Spleen (tissue), 11 donors: ENCODE data around the gene RNF41. TPM values are rescaled to one million over a fixed set of nuclear protein-coding genes. Genes with fewer than 3 reads are reported as not detected.
A peak's percentile ranks its signal among the peaks of the same experiment; 100 is the strongest.

Experiments
- DNase-seq: peaks from one replicate; pipeline ENCODE4 v3.0.0-alpha.2; 2020
- H3K27ac ChIP-seq, 8 donors: fragments of 200-600 bp; sonication (generic) in 7 of 8; 1 replicate in 4 of 8; 2 replicates in 4 of 8; pipeline versions ENCODE4 v1.5.0 to v1.8.0; 2016 to 2021; ENCODE audit warnings: inconsistent platforms in 4 of 8, mild to moderate bottlenecking in 4 of 8, moderate library complexity in 1 of 8
- H3K27me3 ChIP-seq, 7 donors: fragments of 200-600 bp; sonication (generic) in 6 of 7; replicated peaks in 1 of 7; 1 replicate in 4 of 7; 2 replicates in 3 of 7; pipeline versions ENCODE4 v1.5.0 to v1.8.0; 2016 to 2021; ENCODE audit warnings: inconsistent platforms in 3 of 7, mild to moderate bottlenecking in 1 of 7
- H3K36me3 ChIP-seq, 6 donors: fragments of 200-600 bp; sonication (generic) in 5 of 6; 1 replicate in 4 of 6; 2 replicates in 2 of 6; pipeline versions ENCODE4 v1.5.0 to v1.8.0; 2016 to 2021; ENCODE audit warnings: inconsistent platforms in 2 of 6
- H3K4me1 ChIP-seq, 6 donors: fragments of 200-600 bp; sonication (generic) in 5 of 6; 1 replicate in 3 of 6; 2 replicates in 3 of 6; pipeline versions ENCODE4 v1.5.0 to v1.8.0; 2016 to 2021; ENCODE audit warnings: inconsistent platforms in 3 of 6
- H3K4me3 ChIP-seq, 8 donors: fragments of 200-600 bp; sonication (generic) in 7 of 8; 1 replicate in 4 of 8; 2 replicates in 4 of 8; pipeline versions ENCODE4 v1.5.0 to v1.8.0; 2016 to 2021; ENCODE audit warnings: inconsistent platforms in 4 of 8, mild to moderate bottlenecking in 4 of 8, moderate library complexity in 2 of 8
- H3K9me3 ChIP-seq, 8 donors: fragments of 200-600 bp; sonication (generic) in 7 of 8; 1 replicate in 4 of 8; 2 replicates in 4 of 8; pipeline versions ENCODE4 v1.5.0 to v1.8.0; 2016 to 2021; ENCODE audit warnings: inconsistent platforms in 4 of 8
- POLR2A ChIP-seq, 3 donors: fragments of 450-650 bp; IDR thresholded peaks; one replicate each; pipeline ENCODE4 v1.5.1; 2017; ENCODE audit warnings: antibody characterized with exemption in 3 of 3, mild to moderate bottlenecking in 1 of 3
- POLR2AphosphoS5 ChIP-seq, 3 donors: sonication (generic); formaldehyde crosslinking; IDR thresholded peaks; one replicate each; pipeline ENCODE4 v1.5.1; 2017; ENCODE audit warnings: antibody characterized with exemption in 3 of 3
- WGBS, 5 donors: extraction: QIAGEN DNeasy Blood & Tissue Kit in 3 of 5; methylation state at CpG; one replicate each; pipeline versions ENCODE4 v1.1.5 to v1.1.7; 2013 to 2018; 5-methylcytosine and 5-hydroxymethylcytosine counted together
- intact Hi-C: fragments of 100-400 bp; cut with DNase I; formaldehyde crosslinking; loops from one replicate; pipeline ENCODE4 v1.15.0; 2023; ENCODE audit warnings: low total_unique reads
- polyA plus RNA-seq, 3 donors: library from polyadenylated mRNA; stranded (reverse); fragments of 200-250 nt; gene quantifications; one replicate each; pipeline ENCODE4 v1.2.1, GENCODE V29; 2013
- total RNA-seq, 7 donors: library from RNA; depleted of rRNA in 3 of 7; stranded (reverse); fragments of >200 nt in 3 of 7; fragmentation: NEBNext Ultra II Directional in 4 of 7; extraction: Animal tissue kit (Norgen Biotek cat#: 25700) in 4 of 7; gene quantifications; one replicate each; pipeline versions ENCODE4 v1.1.0 to v1.2.1, GENCODE V29; 2016 to 2021
- TF ChIP-seq, protein P1 (sequence below), 11 experiments: fragments of 200-600 bp in 7 of 11; fragments of 450-650 bp in 4 of 11; sonication (generic) in 4 of 11; IDR thresholded peaks in 8 of 11; conservative IDR thresholded peaks in 3 of 11; 1 replicate in 7 of 11; 2 replicates in 4 of 11; pipeline versions ENCODE4 v1.4.0 to v1.8.0; 2016 to 2021; ENCODE audit warnings: antibody characterized with exemption in 11 of 11, inconsistent platforms in 4 of 11, mild to moderate bottlenecking in 1 of 11
- donor health status: healthy with polysubstance abuse.
- donor health status: DM: no; HTN: no; CAD: no; lungs with moderate emphysema.
- donor health status: DM: no; HTN: no; CAD: no.
- donor health status: Bipolar disorder and iron deficiency.
- donor health status: healthy.
- donor health status: DM: no; HTN: no; CAD: no.
- donor health status: DM: yes; HTN: yes; CAD: no.

Gene RNF41
- total and polyA plus RNA-seq, 10 donors, result 13.2 to 56.1 (median 45.0) TPM

DNA sequence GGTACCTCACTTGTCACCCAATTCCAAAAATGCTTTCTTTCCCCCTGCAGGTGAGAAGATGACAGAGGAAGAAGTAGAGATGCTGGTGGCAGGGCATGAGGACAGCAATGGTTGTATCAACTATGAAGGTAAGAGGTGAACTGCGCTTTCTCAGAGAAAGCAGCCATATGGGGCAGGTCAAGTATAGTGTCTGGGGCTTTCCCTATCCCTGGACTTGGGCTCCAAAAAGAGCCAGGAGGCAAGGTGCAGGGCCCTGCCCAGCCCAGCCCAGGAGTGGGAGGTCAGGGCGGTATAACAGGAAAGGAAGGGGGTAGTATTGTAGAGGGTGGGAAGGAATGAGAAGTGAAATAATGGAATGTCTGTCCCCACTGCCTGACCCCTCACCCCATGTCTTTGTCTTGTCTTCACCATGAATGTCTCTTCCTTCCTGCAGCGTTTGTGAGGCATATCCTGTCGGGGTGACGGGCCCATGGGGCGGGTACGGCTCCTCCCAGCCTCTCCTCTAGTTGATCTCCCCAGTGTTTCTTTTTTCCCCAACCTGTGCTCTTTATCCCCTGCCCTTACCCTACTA is 61.4 kb downstream of the RNF41 start:
- peak overlapping the region; percentile 70 to 99 (median 95) for H3K27ac ChIP-seq
- DNase-seq, result peak; percentile 86
- intact Hi-C loops, result no loop called here
- no peaks in the 10 kb centered on the region for H3K27me3 ChIP-seq
- no peaks in the 10 kb centered on the region for H3K9me3 ChIP-seq
- H3K36me3 ChIP-seq, result peaks cover 0 to 60% (median 58%) of the 10 kb centered on the region in 6 donors
- TF ChIP-seq, protein P1, sequence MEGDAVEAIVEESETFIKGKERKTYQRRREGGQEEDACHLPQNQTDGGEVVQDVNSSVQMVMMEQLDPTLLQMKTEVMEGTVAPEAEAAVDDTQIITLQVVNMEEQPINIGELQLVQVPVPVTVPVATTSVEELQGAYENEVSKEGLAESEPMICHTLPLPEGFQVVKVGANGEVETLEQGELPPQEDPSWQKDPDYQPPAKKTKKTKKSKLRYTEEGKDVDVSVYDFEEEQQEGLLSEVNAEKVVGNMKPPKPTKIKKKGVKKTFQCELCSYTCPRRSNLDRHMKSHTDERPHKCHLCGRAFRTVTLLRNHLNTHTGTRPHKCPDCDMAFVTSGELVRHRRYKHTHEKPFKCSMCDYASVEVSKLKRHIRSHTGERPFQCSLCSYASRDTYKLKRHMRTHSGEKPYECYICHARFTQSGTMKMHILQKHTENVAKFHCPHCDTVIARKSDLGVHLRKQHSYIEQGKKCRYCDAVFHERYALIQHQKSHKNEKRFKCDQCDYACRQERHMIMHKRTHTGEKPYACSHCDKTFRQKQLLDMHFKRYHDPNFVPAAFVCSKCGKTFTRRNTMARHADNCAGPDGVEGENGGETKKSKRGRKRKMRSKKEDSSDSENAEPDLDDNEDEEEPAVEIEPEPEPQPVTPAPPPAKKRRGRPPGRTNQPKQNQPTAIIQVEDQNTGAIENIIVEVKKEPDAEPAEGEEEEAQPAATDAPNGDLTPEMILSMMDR (IDR thresholded peaks at IDR 0.05 in 8 of 11, conservative IDR thresholded peaks at IDR 0.05 in 3 of 11), result no peak
- peak in 2 of 3 donors; percentile 65 to 77 for TF ChIP-seq POLR2AphosphoS5 (IDR thresholded peaks at IDR 0.05)
- WGBS, 5 donors, result 18 to 26% (median 20%) methylated on average over 7 of the region's 7 CpGs
- H3K4me3 ChIP-seq, result peak overlapping the region; percentile 66 to 88 (median 71)
- H3K4me1 ChIP-seq, result peaks cover 22 to 65% (median 52%) of the 10 kb centered on the region in 6 donors

DNA sequence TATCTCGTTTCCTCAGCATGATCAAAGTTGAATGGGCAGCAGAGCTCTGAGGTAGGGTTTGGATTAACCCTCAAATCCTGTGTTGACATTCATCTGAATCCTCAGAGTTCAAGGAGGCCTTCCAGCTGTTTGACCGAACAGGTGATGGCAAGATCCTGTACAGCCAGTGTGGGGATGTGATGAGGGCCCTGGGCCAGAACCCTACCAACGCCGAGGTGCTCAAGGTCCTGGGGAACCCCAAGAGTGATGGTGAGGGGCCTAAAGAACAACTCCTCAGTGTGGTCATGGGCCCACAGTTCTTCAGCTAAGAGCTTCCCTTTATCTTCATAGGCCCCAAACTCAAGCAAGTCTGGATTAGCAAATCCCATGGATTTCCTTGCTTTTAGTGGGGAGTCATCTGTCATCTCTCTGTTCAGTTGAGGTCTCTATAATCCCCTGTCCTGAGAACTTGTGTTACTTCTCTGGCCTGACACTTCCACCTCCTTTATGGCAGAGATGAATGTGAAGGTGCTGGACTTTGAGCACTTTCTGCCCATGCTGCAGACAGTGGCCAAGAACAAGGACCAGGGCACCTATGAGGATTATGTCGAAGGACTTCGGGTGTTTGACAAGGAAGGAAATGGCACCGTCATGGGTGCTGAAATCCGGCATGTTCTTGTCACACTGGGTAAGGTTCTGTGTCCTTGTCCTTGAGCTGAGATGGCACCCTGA is 62.1 kb downstream of the RNF41 start:
- Histone ChIP-seq H3K27me3 (no peaks in the 10 kb centered on the region), H3K4me1 (peaks cover 22 to 65% (median 52%) of the 10 kb centered on the region in 6 donors), H3K36me3 (peaks cover 0 to 53% (median 51%) of the 10 kb centered on the region in 6 donors), H3K4me3 (peak overlapping the region; percentile 66 to 88 (median 71)), H3K27ac (peak overlapping the region; percentile 87 to 99 (median 95)), H3K9me3 (no peaks in the 10 kb centered on the region)
- TF ChIP-seq, protein P1 (IDR thresholded peaks at IDR 0.05 in 8 of 11, conservative IDR thresholded peaks at IDR 0.05 in 3 of 11), result no peak
- TF ChIP-seq POLR2A (IDR thresholded peaks at IDR 0.05) (no peak), POLR2AphosphoS5 (IDR thresholded peaks at IDR 0.05) (no peak)
- intact Hi-C loops, result no loop called here
- DNase-seq, result no peak
- WGBS, 5 donors, result 9 to 42% (median 25%) methylated on average over 6 to 8 of the region's 8 CpGs

DNA sequence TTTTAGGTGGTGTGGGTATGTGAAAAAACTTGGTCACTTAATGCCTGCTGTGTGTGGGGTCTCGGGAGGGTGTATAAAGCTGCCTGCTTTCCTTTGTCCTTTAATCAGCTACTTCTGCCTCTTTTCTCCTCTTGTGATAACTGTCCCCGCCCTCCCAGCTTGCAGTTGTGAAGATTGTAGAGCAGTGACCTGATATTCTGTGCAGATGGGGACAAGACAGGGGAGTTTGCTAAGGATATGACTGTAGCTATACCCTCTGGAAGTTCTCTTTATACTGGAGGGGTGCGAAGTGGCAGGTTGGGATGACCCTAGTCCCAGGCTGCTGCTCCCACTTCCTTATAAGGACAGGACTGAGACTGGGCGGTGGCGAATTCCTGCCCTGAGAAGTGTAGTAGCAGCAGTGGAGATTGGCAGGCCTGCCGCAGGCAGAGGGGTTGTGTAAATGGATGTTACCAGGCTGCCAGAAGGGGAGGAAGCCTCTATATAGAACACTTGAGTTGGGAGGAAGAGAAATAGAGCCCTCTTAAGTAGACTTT is 62.7 kb downstream of the RNF41 start:
- WGBS, 5 donors, result 0 to 3% (median 1%) methylated on average over 6 of the region's 6 CpGs
- TF ChIP-seq, protein P1 (IDR thresholded peaks at IDR 0.05 in 8 of 11, conservative IDR thresholded peaks at IDR 0.05 in 3 of 11), result no peak
- TF ChIP-seq POLR2AphosphoS5 (IDR thresholded peaks at IDR 0.05) (peak in 2 of 3 donors; percentile 67 to 79), POLR2A (IDR thresholded peaks at IDR 0.05) (peak in 1 of 3 donors; percentile 49)
- no peaks in the 10 kb centered on the region for H3K27me3 ChIP-seq
- H3K9me3 ChIP-seq, result no peaks in the 10 kb centered on the region
- intact Hi-C loops, result no loop called here
- H3K4me1 ChIP-seq, result peaks cover 22 to 71% (median 53%) of the 10 kb centered on the region in 6 donors
- peak; percentile 86 for DNase-seq
- peaks cover 0 to 47% (median 45%) of the 10 kb centered on the region in 6 donors for H3K36me3 ChIP-seq
- H3K27ac ChIP-seq, result peak overlapping the region; percentile 87 to 99 (median 95)
- peak overlapping the region; percentile 66 to 88 (median 71) for H3K4me3 ChIP-seq
